GM12878 (cell line): ENCODE data around the gene RBM10.

ENCODE experiments used
- CTCF ChIP-seq, 3 experiments: IDR thresholded peaks in 2 of 3; conservative IDR thresholded peaks in 1 of 3; 2 replicates each; pipeline ENCODE4 v1.5.1; 2011; ENCODE audit warnings: low read depth in 3 of 3, low read length in 3 of 3, mild to moderate bottlenecking in 3 of 3, control low read depth in 2 of 3, moderate library complexity in 2 of 3, inconsistent platforms in 1 of 3, mixed read lengths in 1 of 3; ENCODE audit not compliant: control insufficient read depth in 2 of 3, insufficient read depth in 1 of 3; ENCODE audit errors: extremely low read depth in 1 of 3
- ETV6 ChIP-seq, 2 experiments: fragments of 450-650 bp in 1 of 2; IDR thresholded peaks in 1 of 2; conservative IDR thresholded peaks in 1 of 2; 2 replicates each; pipeline ENCODE4 v1.6.1; 2014; ENCODE audit warnings: antibody characterized with exemption in 1 of 2, borderline replicate concordance in 1 of 2, low read depth in 1 of 2, mild to moderate bottlenecking in 1 of 2, moderate library complexity in 1 of 2
- JUND ChIP-seq: IDR thresholded peaks from 2 replicates; pipeline ENCODE4 v1.6.1; 2012; ENCODE audit warnings: low read depth, mild to moderate bottlenecking, low read length, improper control_type of control experiment, moderate library complexity
- NR2C2 ChIP-seq: IDR thresholded peaks from 2 replicates; pipeline ENCODE4 v1.6.1; 2011; ENCODE audit warnings: borderline replicate concordance, low read depth; ENCODE audit not compliant: control insufficient read depth, insufficient read length
- POLR2A ChIP-seq: IDR thresholded peaks from 2 replicates; pipeline ENCODE4 v1.6.1; 2011; ENCODE audit warnings: low read depth, mild to moderate bottlenecking, low read length
- POLR2AphosphoS5 ChIP-seq: IDR thresholded peaks from 2 replicates; pipeline ENCODE4 v1.6.1; 2011; ENCODE audit warnings: mild to moderate bottlenecking, low read length, inconsistent platforms
- RCOR1 ChIP-seq: conservative IDR thresholded peaks from 2 replicates; pipeline ENCODE4 v1.6.1; 2012; ENCODE audit warnings: low read depth, low read length, improper control_type of control experiment
- RFX5 ChIP-seq: IDR thresholded peaks from 2 replicates; pipeline ENCODE4 v1.6.1; 2011; ENCODE audit warnings: low read depth, low read length, improper control_type of control experiment
- STAT3 ChIP-seq: IDR thresholded peaks from 2 replicates; pipeline ENCODE4 v1.6.1; 2011; ENCODE audit warnings: low read depth, low read length, improper control_type of control experiment
- WRNIP1 ChIP-seq: IDR thresholded peaks from 2 replicates; pipeline ENCODE4 v1.6.1; 2011; ENCODE audit warnings: low read depth, low read length, improper control_type of control experiment, borderline replicate concordance
- ZNF24 ChIP-seq: fragments of 450-650 bp; IDR thresholded peaks from 2 replicates; pipeline ENCODE4 v1.6.1; 2017; ENCODE audit warnings: antibody characterized with exemption, mild to moderate bottlenecking

GRCh38 chrX:47218280-47218919 is 73.4 kb downstream of the RBM10 start, which contains the start of gene CDK16:
- TF ChIP-seq POLR2AphosphoS5, result peak; percentile 84
- TF ChIP-seq WRNIP1, result peak; percentile 94; the same call in 1 of the 2 replicates
- no peak for TF ChIP-seq ETV6 (conservative IDR thresholded peaks at IDR 0.05 in 1 of 2, IDR thresholded peaks at IDR 0.05 in 1 of 2; ENCODE audit: borderline replicate concordance in 1 of 2, low read depth in 1 of 2)
- TF ChIP-seq POLR2A, result peak; percentile 94
- no peak for TF ChIP-seq NR2C2
- no peak for TF ChIP-seq RCOR1
- TF ChIP-seq RFX5, result no peak
- TF ChIP-seq JUND, result peak; percentile 99
- no peak for TF ChIP-seq CTCF (IDR thresholded peaks at IDR 0.05 in 2 of 3, conservative IDR thresholded peaks at IDR 0.05 in 1 of 3; ENCODE audit: control insufficient read depth in 2 of 3, extremely low read depth in 1 of 3, insufficient read depth in 1 of 3, low read depth in 3 of 3, low read length in 3 of 3)
- TF ChIP-seq STAT3, result no peak
- TF ChIP-seq ZNF24, result no peak
